H1 (cell line): ENCODE results near the gene LTBP3. TPM values are rescaled to one million over a fixed set of nuclear protein-coding genes. Genes with fewer than 3 reads are reported as not detected.

ENCODE experiments used
- CTCF ChIA-PET: fragments of 300-600 bp; sonication (Branson Sonifier 250); formaldehyde crosslinking; loops from one replicate; lab custom pipeline; 2021; ENCODE audit not compliant: partially characterized antibody; lab: Charles Lee
- POLR2A ChIA-PET: fragments of 300-600 bp; sonication (Branson Sonifier 250); formaldehyde crosslinking; loops from one replicate; lab custom pipeline; 2021; ENCODE audit warnings: inconsistent platforms; ENCODE audit not compliant: partially characterized antibody; lab: Charles Lee
- DNase-seq, 2 experiments: peaks; one replicate each; pipeline versions ENCODE4 v3.0.0 to v3.0.0-alpha.2; 2010 to 2022; ENCODE audit warnings: low spot score in 2 of 2, low read depth in 1 of 2, mixed read lengths in 1 of 2
- FAIRE-seq: peaks from 2 replicates; lab custom pipeline; 2011; peaks lifted over from hg19 to GRCh38; lab: Jason Lieb, UNC
- H2AFZ ChIP-seq: 2 replicates; pipeline ENCODE4 v1.8.1; 2012; ENCODE audit warnings: low read length, inconsistent platforms
- H2AK5ac ChIP-seq: 2 replicates; pipeline ENCODE4 v1.6.1; 2013; ENCODE audit warnings: low read depth, low read length
- H2BK120ac ChIP-seq: replicated peaks from 2 replicates; pipeline ENCODE3; 2013; ENCODE audit warnings: low read depth, low read length, inconsistent platforms
- H2BK12ac ChIP-seq: 2 replicates; pipeline ENCODE4 v1.6.1; 2013; ENCODE audit warnings: low read depth, low read length
- H2BK15ac ChIP-seq: 2 replicates; pipeline ENCODE4 v1.6.1; 2013; ENCODE audit warnings: low read length
- H2BK20ac ChIP-seq: 2 replicates; pipeline ENCODE4 v1.6.1; 2013; ENCODE audit warnings: low read length
- H2BK5ac ChIP-seq: 2 replicates; pipeline ENCODE4 v1.6.1; 2013; ENCODE audit warnings: low read depth, low read length
- H3K14ac ChIP-seq: 2 replicates; pipeline ENCODE4 v1.6.1; 2013; ENCODE audit warnings: inconsistent platforms; ENCODE audit not compliant: insufficient read length
- H3K18ac ChIP-seq: 2 replicates; pipeline ENCODE4 v1.6.1; 2013; ENCODE audit warnings: low read length; ENCODE audit errors: extremely low read depth
- H3K23ac ChIP-seq: 2 replicates; pipeline ENCODE4 v1.6.1; 2013; ENCODE audit warnings: inconsistent platforms; ENCODE audit not compliant: insufficient read length
- H3K23me2 ChIP-seq: 2 replicates; pipeline ENCODE4 v1.6.1; 2013; ENCODE audit warnings: low read depth, low read length
- H3K27ac ChIP-seq: 2 replicates; pipeline ENCODE4 v1.6.1; 2011; ENCODE audit warnings: low read depth, low read length, inconsistent platforms
- H3K27me3 ChIP-seq, 4 experiments: replicated peaks in 1 of 4; 1 replicate in 1 of 4; 2 replicates in 3 of 4; pipeline versions ENCODE4 v1.6.1 to v1.8.1; 2011 to 2013; ENCODE audit warnings: low read length in 3 of 4, mild to moderate bottlenecking in 3 of 4, inconsistent platforms in 2 of 4, mixed read lengths in 2 of 4, moderate library complexity in 1 of 4; ENCODE audit not compliant: control insufficient read depth in 3 of 4, insufficient read depth in 3 of 4; ENCODE audit errors: extremely low read depth in 1 of 4
- H3K36me3 ChIP-seq, 4 experiments: 2 replicates each; pipeline versions ENCODE4 v1.6.1 to v1.8.1; 2011 to 2013; ENCODE audit warnings: mild to moderate bottlenecking in 4 of 4, low read length in 3 of 4, moderate library complexity in 2 of 4, control low read depth in 1 of 4, inconsistent platforms in 1 of 4; ENCODE audit not compliant: insufficient read depth in 4 of 4, control insufficient read depth in 2 of 4
- H3K4ac ChIP-seq: replicated peaks from 2 replicates; pipeline ENCODE3; 2013; ENCODE audit warnings: low read length, low read depth, mixed read lengths, inconsistent platforms; ENCODE audit not compliant: insufficient read length
- H3K4me1 ChIP-seq, 4 experiments: replicated peaks in 1 of 4; 1 replicate in 1 of 4; 2 replicates in 3 of 4; pipeline versions ENCODE4 v1.6.1 to v1.8.1; 2011 to 2013; ENCODE audit warnings: low read length in 3 of 4, inconsistent platforms in 2 of 4, mixed read lengths in 1 of 4; ENCODE audit not compliant: insufficient read depth in 4 of 4, control insufficient read depth in 3 of 4
- H3K4me2 ChIP-seq, 2 experiments: 2 replicates each; pipeline versions ENCODE4 v1.6.1 to v1.8.1; 2011 to 2013; ENCODE audit warnings: low read depth in 2 of 2, low read length in 2 of 2, control low read depth in 1 of 2, inconsistent platforms in 1 of 2, mild to moderate bottlenecking in 1 of 2; ENCODE audit not compliant: insufficient read depth in 1 of 2
- H3K4me3 ChIP-seq, 4 experiments: fragments of 200-600, 300-600 bp in 1 of 4; sonication (generic), shearing (Covaris generic), sonication (Bioruptor Twin) in 1 of 4; 2 replicates each; pipeline versions ENCODE4 v1.5.1 to v1.8.1; 2011 to 2016; ENCODE audit warnings: low read length in 4 of 4, low read depth in 3 of 4, control low read depth in 2 of 4, inconsistent platforms in 2 of 4, mild to moderate bottlenecking in 2 of 4, mixed read lengths in 1 of 4, moderate library complexity in 1 of 4; ENCODE audit not compliant: insufficient read depth in 2 of 4; ENCODE audit errors: extremely low read depth in 1 of 4
- H3K56ac ChIP-seq: replicated peaks from 2 replicates; pipeline ENCODE3; 2013; ENCODE audit warnings: low read depth, mild to moderate bottlenecking, mixed read lengths, low read length, inconsistent platforms; ENCODE audit not compliant: insufficient read length
- H3K79me1 ChIP-seq: 2 replicates; pipeline ENCODE4 v1.6.1; 2013; ENCODE audit warnings: low read depth, low read length, control low read depth
- H3K79me2 ChIP-seq, 2 experiments: 2 replicates each; pipeline versions ENCODE4 v1.6.1 to v1.8.1; 2012 to 2013; ENCODE audit warnings: low read length in 2 of 2, mild to moderate bottlenecking in 2 of 2, inconsistent platforms in 1 of 2; ENCODE audit not compliant: insufficient read depth in 2 of 2, control insufficient read depth in 1 of 2
- H3K9ac ChIP-seq, 4 experiments: replicated peaks in 1 of 4; 1 replicate in 1 of 4; 2 replicates in 3 of 4; pipeline versions ENCODE4 v1.6.1 to v1.8.1; 2011 to 2013; ENCODE audit warnings: low read depth in 3 of 4, low read length in 3 of 4, control low read depth in 2 of 4, mild to moderate bottlenecking in 2 of 4, moderate library complexity in 2 of 4, inconsistent platforms in 1 of 4; ENCODE audit errors: extremely low read depth in 1 of 4
- H3K9me3 ChIP-seq, 2 experiments: 2 replicates each; pipeline versions ENCODE4 v1.6.1 to v1.8.1; 2012 to 2013; ENCODE audit warnings: mild to moderate bottlenecking in 2 of 2, moderate library complexity in 2 of 2, control low read depth in 1 of 2, inconsistent platforms in 1 of 2, low read depth in 1 of 2, low read length in 1 of 2, mixed read lengths in 1 of 2; ENCODE audit not compliant: insufficient read depth in 2 of 2
- H4K20me1 ChIP-seq, 2 experiments: replicated peaks in 1 of 2; 2 replicates each; pipeline versions ENCODE3 to v1.8.1; 2011 to 2013; ENCODE audit warnings: inconsistent platforms in 2 of 2, low read length in 2 of 2, mild to moderate bottlenecking in 1 of 2; ENCODE audit not compliant: insufficient read depth in 2 of 2, control insufficient read depth in 1 of 2
- H4K5ac ChIP-seq: 2 replicates; pipeline ENCODE4 v1.6.1; 2013; ENCODE audit warnings: low read length, low read depth, mixed read lengths, inconsistent platforms; ENCODE audit not compliant: insufficient read length
- H4K8ac ChIP-seq: 2 replicates; pipeline ENCODE4 v1.8.0; 2013; ENCODE audit warnings: mild to moderate bottlenecking, moderate library complexity, low read length, inconsistent platforms; ENCODE audit not compliant: insufficient read depth; ENCODE audit errors: extremely low read depth
- H4K91ac ChIP-seq: replicated peaks from 2 replicates; pipeline ENCODE3; 2013; ENCODE audit warnings: low read length, mixed read lengths, inconsistent platforms; ENCODE audit not compliant: insufficient read length
- CBX5 ChIP-seq: fragments of 300-800, 300-1000 bp; sonication (generic); IDR thresholded peaks from 2 replicates; pipeline ENCODE4 v1.7.1; 2016; ENCODE audit warnings: antibody characterized with exemption, low read length, low read depth
- EP300 ChIP-seq, 2 experiments: IDR thresholded peaks; 1 replicate in 1 of 2; 2 replicates in 1 of 2; pipeline ENCODE4 v1.6.1; 2011 to 2012; ENCODE audit warnings: low read depth in 2 of 2, low read length in 2 of 2, mild to moderate bottlenecking in 2 of 2, borderline replicate concordance in 1 of 2, inconsistent platforms in 1 of 2, moderate library complexity in 1 of 2
- EZH2 ChIP-seq: fragments of 200-600 bp; sonication (generic); IDR thresholded peaks from 2 replicates; pipeline ENCODE4 v1.7.1; 2012; ENCODE audit warnings: low read depth, mild to moderate bottlenecking, moderate library complexity, low read length, inconsistent platforms; ENCODE audit not compliant: severe bottlenecking
- HDAC2 ChIP-seq, 2 experiments: fragments of 300-600 bp in 1 of 2; sonication (generic) in 1 of 2; IDR thresholded peaks; 2 replicates each; pipeline ENCODE4 v1.6.1; 2011 to 2012; ENCODE audit warnings: low read depth in 2 of 2, low read length in 2 of 2, mild to moderate bottlenecking in 2 of 2, moderate library complexity in 2 of 2, borderline replicate concordance in 1 of 2, inconsistent platforms in 1 of 2
- KDM1A ChIP-seq: fragments of 200-600, 300-600 bp; sonication (generic); IDR thresholded peaks from 2 replicates; pipeline ENCODE4 v1.7.1; 2016; ENCODE audit warnings: mild to moderate bottlenecking, low read length, borderline replicate concordance
- RAD21 ChIP-seq, 2 experiments: IDR thresholded peaks in 1 of 2; conservative IDR thresholded peaks in 1 of 2; 2 replicates each; pipeline ENCODE4 v1.6.1; 2011; ENCODE audit warnings: low read depth in 2 of 2, low read length in 2 of 2, improper control_type of control experiment in 1 of 2, inconsistent platforms in 1 of 2, mild to moderate bottlenecking in 1 of 2, moderate library complexity in 1 of 2
- RBBP5 ChIP-seq: IDR thresholded peaks from 2 replicates; pipeline ENCODE4 v1.7.1; 2012; ENCODE audit warnings: low read depth, mild to moderate bottlenecking, inconsistent platforms, low read length, moderate library complexity, borderline replicate concordance
- SAP30 ChIP-seq: fragments of 300-600 bp; sonication (generic); IDR thresholded peaks from 2 replicates; pipeline ENCODE4 v1.7.1; 2012; ENCODE audit warnings: low read length, moderate library complexity, mild to moderate bottlenecking, inconsistent platforms; ENCODE audit not compliant: insufficient read depth, insufficient replicate concordance
- TEAD4 ChIP-seq: IDR thresholded peaks from 2 replicates; pipeline ENCODE4 v1.6.1; 2012; ENCODE audit warnings: low read depth, low read length, inconsistent platforms, mixed read lengths
- WGBS, 2 experiments: shearing (Covaris generic) in 1 of 2; methylation state at CpG; one replicate each; pipeline versions ENCODE4 v1.1.6 to v1.1.7; 2013 to 2015; ENCODE audit warnings: low lambda C conversion rate in 2 of 2, mixed read lengths in 2 of 2, inconsistent platforms in 1 of 2, low coverage in 1 of 2, missing lambda C conversion rate in 1 of 2; ENCODE audit not compliant: insufficient replicate concordance in 2 of 2, insufficient coverage in 1 of 2, insufficient read length in 1 of 2; ENCODE audit errors: extremely low coverage in 1 of 2, missing lambda C conversion rate in 1 of 2; 5-methylcytosine and 5-hydroxymethylcytosine counted together
- polyA plus RNA-seq, 7 experiments: library from polyadenylated mRNA; depleted of rRNA in 3 of 7; stranded (reverse) in 5 of 7; unstranded in 2 of 7; fragments of >200 nt in 5 of 7; fragments of 200-250 nt in 2 of 7; gene quantifications; 1 replicate in 5 of 7; 2 replicates in 1 of 7; 4 replicates in 1 of 7; pipeline versions ENCODE4 v1.2.1 to v1.2.3, GENCODE V29; 2011 to 2013; ENCODE audit warnings: missing spikeins in 2 of 7, mixed read lengths in 2 of 7
- total RNA-seq: library from RNA; stranded (reverse); fragmentation: NEBNext Ultra II Directional; extraction: Animal tissue kit (Norgen Biotek cat#: 25700); gene quantifications from 2 replicates; pipeline ENCODE4 v1.2.1, GENCODE V29; 2021

The LTBP3 gene
- total and polyA plus RNA-seq, 2 of the 8 experiments (the other 6 are each of a cell fraction or from before 2014, with no cell fraction given) = 12.8 to 17.8 TPM

DNA sequence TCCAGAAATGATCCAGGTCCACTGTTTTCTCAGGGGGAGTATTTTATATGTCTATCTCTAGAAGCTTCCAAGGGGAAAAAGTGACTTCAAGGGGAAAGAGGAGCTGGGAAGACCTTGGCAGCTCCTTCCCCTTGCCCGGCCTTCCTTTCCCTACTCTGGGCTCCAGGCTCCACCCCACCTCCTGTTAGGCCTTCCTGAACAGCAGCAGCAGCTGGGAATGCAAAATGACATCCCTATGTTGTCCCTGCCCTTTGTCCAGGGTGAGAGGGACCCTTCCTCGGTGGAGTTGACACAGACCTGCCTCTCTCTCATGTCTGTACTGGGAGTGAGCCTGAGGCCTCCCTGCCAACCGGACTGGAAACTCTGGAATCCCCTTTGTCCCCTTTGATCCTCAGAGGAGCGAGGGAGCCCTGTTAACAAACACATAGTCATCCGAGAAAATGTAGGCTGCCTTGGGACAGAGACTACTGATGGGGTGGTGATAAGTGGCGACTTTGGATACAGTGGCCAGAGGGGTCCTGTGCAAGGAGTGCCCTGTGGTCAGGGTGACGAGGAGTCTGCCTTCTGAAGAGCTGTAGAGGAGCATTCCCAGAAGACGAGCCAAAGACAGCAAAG, 68.3 kb downstream of the LTBP3 start:
- Histone ChIP-seq H2BK15ac (peak overlapping the region; percentile 84; the same call in 1 of the 2 replicates), H2AFZ (no peak overlapping the region), H3K79me2 (no peaks in the 10 kb centered on the region), H4K5ac (peak overlapping the region; percentile 27), H3K4me1 (peaks cover 44 to 62% (median 52%) of the 10 kb centered on the region in 4 experiments), H2BK20ac (peak overlapping the region; percentile 92), H4K91ac (peak overlapping the region; percentile 90), H4K20me1 (no peaks in the 10 kb centered on the region), H3K14ac (no peak overlapping the region), H3K18ac (peak overlapping the region; percentile 84), H2BK12ac (peak overlapping the region; percentile 99), H3K56ac (peak overlapping the region; percentile 3), H3K27me3 (no peaks in the 10 kb centered on the region), H3K4me2 (peak overlapping the region; percentile 84 to 86; a peak in 3 of 4 replicates), H4K8ac (peak overlapping the region; percentile 39; the same call in 1 of the 2 replicates), H3K9me3 (no peaks in the 10 kb centered on the region), H3K36me3 (no peaks in the 10 kb centered on the region), H2BK120ac (peak overlapping the region; percentile 4), H2AK5ac (peak overlapping the region; percentile 93), H3K4me3 (peak overlapping the region in 1 of 4 experiments; percentile 9; a peak in 1 of 8 replicates), H3K27ac (peak overlapping the region; percentile 96), H3K79me1 (no peaks in the 10 kb centered on the region; the same call in 1 of the 2 replicates), H3K23me2 (no peaks in the 10 kb centered on the region; the same call in none of the 2 replicates), H3K4ac (peak overlapping the region; percentile 55), H3K9ac (peak overlapping the region in 2 of 4 experiments; percentile 14 to 28; a peak in 4 of 7 replicates), H2BK5ac (peak overlapping the region; percentile 99), H3K23ac (no peak overlapping the region)
- FAIRE-seq (no peak), DNase-seq (no peak)
- CTCF ChIA-PET = interaction anchor here (0.6 to 29.0 kb wide), 9 partner anchors 9 to 98 kb away, joined by 3 to 809 read pairs (median 3); partner anchors contain the start of gene MALAT1
- TF ChIP-seq RBBP5 = no peak
- TF ChIP-seq CBX5 = no peak
- TF ChIP-seq KDM1A = no peak
- no peak for TF ChIP-seq TEAD4
- TF ChIP-seq EZH2 = no peak
- no peak for TF ChIP-seq SAP30
- no peak for TF ChIP-seq RAD21 (IDR thresholded peaks at IDR 0.05 in 1 of 2, conservative IDR thresholded peaks at IDR 0.05 in 1 of 2; ENCODE audit: low read depth in 2 of 2, low read length in 2 of 2)
- TF ChIP-seq HDAC2 (IDR thresholded peaks at IDR 0.05; ENCODE audit: borderline replicate concordance in 1 of 2, low read depth in 2 of 2, low read length in 2 of 2) = no peak
- no peak for TF ChIP-seq EP300 (IDR thresholded peaks at IDR 0.05; ENCODE audit: borderline replicate concordance in 1 of 2, low read depth in 2 of 2, low read length in 2 of 2)
- POLR2A ChIA-PET = interaction anchor here (0.9 to 29.8 kb wide), 7 partner anchors 19 to 134 kb away, joined by 3 to 1569 read pairs (median 5); partner anchors contain the start of genes MALAT1 and NEAT1
- WGBS, 2 experiments = 73% methylated on average over 8 of the region's 8 CpGs; no CpG with 5 or more reads in 1 of the 2 experiments
